HepG2 (cell line): ENCODE measurements around the gene TCERG1.

Experiments
- KLF16 ChIP-seq, 2 experiments: sonication (generic) in 1 of 2; formaldehyde crosslinking in 1 of 2; IDR thresholded peaks; 2 replicates each; pipeline versions ENCODE4 v1.6.1 to v1.8.0; 2016 to 2023; ENCODE audit warnings: missing genetic modification reagents in 2 of 2, missing compliant biosample characterization in 1 of 2
- YY1 ChIP-seq: IDR thresholded peaks from 2 replicates; pipeline ENCODE4 v1.6.1; 2011; ENCODE audit warnings: low read length, low read depth, moderate library complexity, mild to moderate bottlenecking; ENCODE audit not compliant: insufficient read depth, insufficient replicate concordance
- TF ChIP-seq, protein P1 (sequence below), 2 experiments: IDR thresholded peaks; 2 replicates each; pipeline ENCODE4 v1.6.1; 2011 to 2012; ENCODE audit warnings: low read length in 2 of 2, borderline replicate concordance in 1 of 2, low read depth in 1 of 2, mild to moderate bottlenecking in 1 of 2, moderate library complexity in 1 of 2

DNA sequence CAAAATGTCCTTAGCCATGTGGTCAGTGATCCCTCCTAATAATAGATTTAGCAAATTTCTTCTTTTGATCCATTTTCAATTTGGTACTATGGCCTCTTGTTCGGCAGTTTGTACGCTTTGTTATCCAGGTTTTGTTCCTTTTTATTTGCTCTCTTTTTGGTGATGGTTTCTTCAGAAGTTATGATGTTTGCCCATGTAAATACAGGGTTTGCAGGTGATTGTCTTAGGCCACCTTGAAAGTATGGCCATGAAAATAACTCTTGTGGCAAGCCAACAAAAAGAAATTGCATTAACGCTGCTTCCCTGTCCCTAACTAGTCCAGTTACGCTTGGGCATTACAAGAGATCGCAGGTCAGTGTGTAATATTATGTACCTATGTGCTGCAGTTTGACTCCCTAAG is 60.3 kb downstream of the TCERG1 start:
- TF ChIP-seq, protein P1, sequence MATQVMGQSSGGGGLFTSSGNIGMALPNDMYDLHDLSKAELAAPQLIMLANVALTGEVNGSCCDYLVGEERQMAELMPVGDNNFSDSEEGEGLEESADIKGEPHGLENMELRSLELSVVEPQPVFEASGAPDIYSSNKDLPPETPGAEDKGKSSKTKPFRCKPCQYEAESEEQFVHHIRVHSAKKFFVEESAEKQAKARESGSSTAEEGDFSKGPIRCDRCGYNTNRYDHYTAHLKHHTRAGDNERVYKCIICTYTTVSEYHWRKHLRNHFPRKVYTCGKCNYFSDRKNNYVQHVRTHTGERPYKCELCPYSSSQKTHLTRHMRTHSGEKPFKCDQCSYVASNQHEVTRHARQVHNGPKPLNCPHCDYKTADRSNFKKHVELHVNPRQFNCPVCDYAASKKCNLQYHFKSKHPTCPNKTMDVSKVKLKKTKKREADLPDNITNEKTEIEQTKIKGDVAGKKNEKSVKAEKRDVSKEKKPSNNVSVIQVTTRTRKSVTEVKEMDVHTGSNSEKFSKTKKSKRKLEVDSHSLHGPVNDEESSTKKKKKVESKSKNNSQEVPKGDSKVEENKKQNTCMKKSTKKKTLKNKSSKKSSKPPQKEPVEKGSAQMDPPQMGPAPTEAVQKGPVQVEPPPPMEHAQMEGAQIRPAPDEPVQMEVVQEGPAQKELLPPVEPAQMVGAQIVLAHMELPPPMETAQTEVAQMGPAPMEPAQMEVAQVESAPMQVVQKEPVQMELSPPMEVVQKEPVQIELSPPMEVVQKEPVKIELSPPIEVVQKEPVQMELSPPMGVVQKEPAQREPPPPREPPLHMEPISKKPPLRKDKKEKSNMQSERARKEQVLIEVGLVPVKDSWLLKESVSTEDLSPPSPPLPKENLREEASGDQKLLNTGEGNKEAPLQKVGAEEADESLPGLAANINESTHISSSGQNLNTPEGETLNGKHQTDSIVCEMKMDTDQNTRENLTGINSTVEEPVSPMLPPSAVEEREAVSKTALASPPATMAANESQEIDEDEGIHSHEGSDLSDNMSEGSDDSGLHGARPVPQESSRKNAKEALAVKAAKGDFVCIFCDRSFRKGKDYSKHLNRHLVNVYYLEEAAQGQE (IDR thresholded peaks at IDR 0.05; ENCODE audit: borderline replicate concordance in 1 of 2, low read depth in 1 of 2, low read length in 2 of 2) = no peak
- TF ChIP-seq YY1 (no peak), KLF16 (CRISPR knock-in tag; IDR thresholded peaks at IDR 0.05) (no peak)
